SKM-1 treated with dmso at 0.1 percent for 144 hours (cell line): ENCODE results near the gene NGB.

Experiments
- DNase-seq: peaks from one replicate; lab custom pipeline; 2025; ENCODE audit not compliant: unreplicated experiment; lab: John Stamatoyannopoulos, UW

Gene NGB

GRCh38 chr14:77265561-77266335 lies 5.3 kb downstream of the NGB start:
- no peak for DNase-seq

GRCh38 chr14:77265187-77265515 lies 5.9 kb downstream of the NGB start:
- no peak for DNase-seq

- no peak for DNase-seq
These were observed 6.4 kb downstream of the NGB start for GRCh38 chr14:77264466-77265186.

GRCh38 chr14:77260631-77261030 lies 10.4 kb downstream of the NGB start:
- DNase-seq, result no peak

- DNase-seq, result no peak
These were observed 10.8 kb downstream of the NGB start for GRCh38 chr14:77260199-77260598.

- DNase-seq, result no peak
These were observed 11.8 kb downstream of the NGB start for GRCh38 chr14:77259025-77259715.

- DNase-seq, result no peak
These were observed 12.4 kb downstream of the NGB start for GRCh38 chr14:77258566-77258965.

GRCh38 chr14:77257700-77258099 lies 13.3 kb downstream of the NGB start:
- no peak for DNase-seq

- no peak for DNase-seq
These were observed 14.3 kb downstream of the NGB start for GRCh38 chr14:77256694-77257093.

GRCh38 chr14:77253333-77254190 lies 17.4 kb downstream of the NGB start:
- no peak for DNase-seq

- DNase-seq, result no peak
These were observed 19.1 kb downstream of the NGB start for GRCh38 chr14:77251870-77252269.

- no peak for DNase-seq
These were observed 20.1 kb downstream of the NGB start for GRCh38 chr14:77250927-77251326.

GRCh38 chr14:77249286-77249685 lies 21.7 kb downstream of the NGB start:
- DNase-seq, result no peak

- no peak for DNase-seq
These were observed 22.3 kb downstream of the NGB start for GRCh38 chr14:77248666-77249065.

- no peak for DNase-seq
These were observed 24.2 kb downstream of the NGB start for GRCh38 chr14:77246784-77247183.

- no peak for DNase-seq
These were observed 25.2 kb downstream of the NGB start for GRCh38 chr14:77245820-77246219.

GRCh38 chr14:77243853-77244252 lies 27.2 kb downstream of the NGB start:
- no peak for DNase-seq

- no peak for DNase-seq
These were observed 28.3 kb downstream of the NGB start for GRCh38 chr14:77242752-77243151.

GRCh38 chr14:77241955-77242354 lies 29.1 kb downstream of the NGB start:
- no peak for DNase-seq

- DNase-seq, result no peak
These were observed 30.6 kb downstream of the NGB start for GRCh38 chr14:77240336-77240915.

- DNase-seq, result no peak
These were observed 31.6 kb downstream of the NGB start for GRCh38 chr14:77239412-77239811.
